Right forelimb (tissue), 1 donor: ENCODE data around the gene STK25.

ENCODE experiments used
- DNase-seq: peaks from one replicate; pipeline ENCODE4 v3.0.0-alpha.2; 2018

Gene STK25

DNA sequence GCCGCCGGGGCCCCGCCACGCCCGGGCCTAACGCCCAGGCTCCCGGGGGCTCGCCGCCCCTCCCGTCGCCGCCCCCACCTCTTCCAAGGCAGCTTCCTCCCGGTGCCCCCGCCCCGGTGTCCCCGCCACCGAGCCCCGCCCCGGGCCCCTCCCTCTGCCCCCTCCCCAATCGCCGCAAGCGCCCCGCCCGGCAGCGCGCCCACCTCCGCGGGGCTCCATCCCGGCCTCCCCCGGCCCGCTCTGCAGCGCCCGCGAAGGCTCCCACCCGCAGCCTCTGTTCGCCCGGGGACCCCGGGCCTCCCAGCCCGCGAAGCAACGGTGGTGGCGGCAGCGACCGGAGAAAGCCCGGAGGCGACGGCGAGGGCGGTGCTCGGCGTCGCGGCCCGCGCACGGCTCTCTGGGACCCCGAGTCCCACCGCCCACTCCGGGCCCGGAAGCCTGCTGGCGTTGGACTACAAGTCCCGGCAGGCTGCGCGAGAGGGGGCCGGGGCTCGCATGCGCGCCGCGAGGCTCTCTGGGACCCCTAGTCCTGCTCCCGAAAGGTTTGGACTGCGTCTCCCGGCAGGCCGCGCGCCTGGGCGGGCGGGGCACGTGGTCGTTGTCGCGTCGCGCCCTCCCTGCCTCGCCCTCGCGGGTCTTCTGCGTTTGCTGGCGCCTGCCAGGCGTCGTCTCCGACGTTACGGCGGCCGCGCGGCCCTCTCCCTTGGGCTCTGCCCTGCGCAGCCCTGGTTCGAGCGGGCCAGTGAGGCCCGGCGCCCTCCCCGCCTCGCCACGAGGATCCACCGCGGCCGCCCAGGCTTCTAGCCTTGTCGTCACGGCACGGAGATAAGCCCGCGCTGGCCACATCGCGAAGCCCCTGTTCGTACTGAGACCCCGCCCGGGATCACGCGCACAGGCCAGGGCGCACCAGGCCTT is at the start of gene STK25:
STK25 (minus strand) TSS at position 345 of the 915 bp plus-strand sequence. CDS start 549 bp downstream, outside the sequence.
- peak; percentile 99 for DNase-seq

DNA sequence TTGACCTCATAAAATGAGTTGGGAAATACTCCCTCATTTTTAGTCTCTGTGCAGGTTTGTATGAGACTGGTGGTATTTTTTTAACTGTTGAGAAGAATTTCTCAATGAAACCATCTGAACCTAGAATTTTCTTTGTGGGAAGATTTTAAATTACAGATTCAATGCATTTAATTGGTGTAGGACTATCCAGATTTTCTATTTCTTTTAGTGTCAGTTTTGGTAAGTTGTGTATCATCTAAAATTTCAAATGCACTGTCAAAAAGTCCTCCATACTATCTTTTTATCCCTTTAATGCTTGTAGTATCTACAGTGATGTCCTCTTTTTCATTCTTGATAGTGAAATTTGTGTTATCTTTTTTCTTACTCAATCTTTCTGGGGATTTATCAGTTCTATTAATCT is 48.4 kb upstream of the STK25 start:
- DNase-seq = no peak

DNA sequence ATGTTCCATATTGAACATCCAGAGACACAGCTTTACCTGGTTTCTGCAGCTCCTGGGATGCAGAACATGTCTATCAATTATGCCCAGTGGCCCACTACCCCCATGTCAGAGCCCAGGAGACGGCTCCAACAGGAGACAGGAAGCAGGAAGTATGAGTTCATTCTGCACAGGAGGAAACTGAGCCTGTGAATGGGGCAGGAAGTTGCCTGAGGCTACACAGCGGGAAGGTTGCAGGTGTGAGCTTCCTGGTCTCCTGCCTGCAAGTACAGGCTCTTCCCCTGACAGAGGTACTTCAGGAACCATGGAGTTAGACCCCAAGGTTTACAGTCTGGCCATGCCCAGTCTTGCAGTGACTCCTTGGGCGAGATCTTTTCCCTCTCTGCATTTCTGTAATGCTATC is 47.3 kb upstream of the STK25 start:
- DNase-seq = peak; percentile 25

DNA sequence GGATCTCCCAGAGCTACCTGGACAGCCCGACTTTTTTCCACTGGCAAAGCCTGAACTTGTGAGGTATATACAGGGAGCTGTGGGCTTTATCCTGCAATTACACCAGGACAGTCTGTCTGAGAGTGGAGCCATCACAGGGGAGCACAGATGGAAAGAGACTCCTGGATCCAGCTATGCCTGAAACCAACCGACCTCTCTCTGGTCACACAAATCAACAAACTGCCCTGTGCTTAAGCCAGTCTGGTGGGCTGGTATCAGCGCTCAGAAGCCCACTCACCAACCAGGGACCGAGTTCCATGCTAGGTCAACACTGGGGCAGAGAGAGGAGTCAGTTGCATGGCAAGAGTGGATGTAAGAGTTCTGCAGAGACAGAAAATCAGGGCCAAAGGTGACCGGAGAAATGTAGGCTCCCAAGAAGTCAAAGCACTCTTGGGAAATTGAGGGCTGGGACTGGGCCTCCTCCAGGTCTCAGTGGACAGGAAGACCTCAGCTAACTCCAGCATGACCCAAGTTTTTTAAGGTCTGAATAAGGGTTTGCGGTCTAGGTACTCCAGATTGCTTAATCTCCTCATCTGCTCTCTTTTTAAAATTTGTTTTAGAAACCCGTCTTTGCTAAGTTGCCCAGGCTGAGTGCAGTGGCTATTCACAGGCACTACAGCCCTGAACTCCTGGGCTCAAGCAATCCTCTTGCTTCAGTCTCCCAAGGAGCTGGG is 46.4 kb upstream of the STK25 start:
- DNase-seq = no peak

DNA sequence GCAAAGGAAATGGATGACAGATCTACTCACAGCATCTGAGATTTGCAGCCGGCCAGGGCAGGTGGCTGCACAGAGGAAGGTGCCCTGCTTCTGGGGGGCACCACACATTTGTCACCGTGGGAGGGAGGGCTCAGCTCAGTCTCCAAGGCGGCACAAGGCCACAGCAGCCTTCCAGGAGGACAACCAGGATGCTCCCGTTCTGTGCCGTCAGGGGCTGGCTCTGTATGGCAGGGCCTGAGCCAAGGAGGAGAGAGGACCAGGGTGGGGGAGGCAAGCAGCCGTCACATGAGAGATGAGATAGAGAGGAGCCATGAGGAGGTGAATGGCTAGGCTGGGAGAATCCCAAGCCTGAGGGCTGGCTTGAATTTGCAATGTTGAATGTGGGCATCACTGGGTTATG is 45.6 kb upstream of the STK25 start:
- DNase-seq = no peak

DNA sequence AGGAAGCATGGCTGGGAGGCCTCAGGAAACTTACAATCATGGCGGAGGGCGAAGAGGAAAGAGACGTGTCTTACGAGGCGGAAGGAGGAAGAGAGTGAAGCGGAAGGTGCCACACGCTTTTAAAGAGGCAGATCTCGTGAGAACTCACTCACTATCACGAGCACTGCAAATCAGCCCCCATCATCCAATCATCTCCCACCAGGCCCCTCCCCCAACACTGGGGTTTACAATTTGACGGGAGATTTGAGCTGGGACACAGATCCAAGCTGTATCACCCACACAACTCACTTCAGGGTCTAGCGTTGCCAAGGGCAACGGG is 45.1 kb upstream of the STK25 start:
- no peak for DNase-seq

DNA sequence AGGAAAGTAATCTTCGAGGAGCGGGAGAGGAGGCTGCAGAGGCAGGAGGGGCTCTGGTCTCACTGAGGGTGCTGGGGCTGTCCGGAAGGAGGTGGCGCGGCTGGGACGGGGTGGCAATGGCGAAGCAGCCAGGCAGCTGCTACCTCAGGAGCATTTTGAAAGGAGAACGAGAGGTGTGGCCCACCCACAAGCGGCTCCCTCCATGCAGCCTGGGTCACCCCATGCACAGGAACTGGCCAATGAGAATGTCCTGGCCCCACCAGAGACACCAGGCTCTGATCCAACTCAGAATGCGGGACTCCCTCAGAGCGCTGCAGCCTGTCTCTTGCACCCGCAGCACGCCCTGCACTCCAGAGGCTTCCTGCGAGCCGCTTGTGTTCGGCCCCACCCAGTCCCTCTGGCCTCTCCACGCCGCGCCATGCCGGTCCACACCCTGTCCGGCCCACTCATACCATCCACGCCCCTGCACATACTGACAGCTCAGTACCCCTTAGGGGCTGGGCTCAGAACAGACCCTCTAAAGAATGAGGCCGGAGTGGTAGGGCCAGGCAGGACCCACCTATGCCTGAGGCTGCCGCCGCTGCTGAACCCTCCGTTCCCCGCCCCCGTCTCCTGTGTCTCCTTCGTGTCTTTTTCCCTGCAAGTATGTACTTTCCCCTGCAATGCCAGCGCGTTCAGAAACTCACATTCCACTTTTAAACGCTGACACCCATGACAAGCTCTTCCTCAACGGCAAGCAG is 43.8 kb upstream of the STK25 start:
- peak; percentile 47 for DNase-seq

DNA sequence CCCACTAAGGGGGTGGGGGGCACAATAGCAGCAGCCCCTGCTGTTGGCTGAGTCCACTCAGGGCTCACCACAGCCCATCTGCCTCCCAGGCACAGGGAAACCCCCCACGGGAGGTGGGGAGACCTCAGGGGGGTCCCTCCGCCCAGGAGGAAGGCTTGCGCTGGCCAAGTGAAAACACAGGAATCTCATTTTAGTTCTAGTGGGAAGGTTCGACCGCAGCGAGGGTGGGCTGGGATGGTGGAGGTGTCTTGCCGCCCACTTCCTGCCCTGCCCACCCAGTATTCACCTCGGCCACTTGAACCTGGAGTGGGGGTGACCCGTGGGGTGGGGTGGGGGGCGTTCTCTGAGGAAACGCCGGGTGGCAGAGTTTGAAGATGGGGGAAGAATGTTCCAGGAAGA is 43.2 kb upstream of the STK25 start:
- DNase-seq = no peak

DNA sequence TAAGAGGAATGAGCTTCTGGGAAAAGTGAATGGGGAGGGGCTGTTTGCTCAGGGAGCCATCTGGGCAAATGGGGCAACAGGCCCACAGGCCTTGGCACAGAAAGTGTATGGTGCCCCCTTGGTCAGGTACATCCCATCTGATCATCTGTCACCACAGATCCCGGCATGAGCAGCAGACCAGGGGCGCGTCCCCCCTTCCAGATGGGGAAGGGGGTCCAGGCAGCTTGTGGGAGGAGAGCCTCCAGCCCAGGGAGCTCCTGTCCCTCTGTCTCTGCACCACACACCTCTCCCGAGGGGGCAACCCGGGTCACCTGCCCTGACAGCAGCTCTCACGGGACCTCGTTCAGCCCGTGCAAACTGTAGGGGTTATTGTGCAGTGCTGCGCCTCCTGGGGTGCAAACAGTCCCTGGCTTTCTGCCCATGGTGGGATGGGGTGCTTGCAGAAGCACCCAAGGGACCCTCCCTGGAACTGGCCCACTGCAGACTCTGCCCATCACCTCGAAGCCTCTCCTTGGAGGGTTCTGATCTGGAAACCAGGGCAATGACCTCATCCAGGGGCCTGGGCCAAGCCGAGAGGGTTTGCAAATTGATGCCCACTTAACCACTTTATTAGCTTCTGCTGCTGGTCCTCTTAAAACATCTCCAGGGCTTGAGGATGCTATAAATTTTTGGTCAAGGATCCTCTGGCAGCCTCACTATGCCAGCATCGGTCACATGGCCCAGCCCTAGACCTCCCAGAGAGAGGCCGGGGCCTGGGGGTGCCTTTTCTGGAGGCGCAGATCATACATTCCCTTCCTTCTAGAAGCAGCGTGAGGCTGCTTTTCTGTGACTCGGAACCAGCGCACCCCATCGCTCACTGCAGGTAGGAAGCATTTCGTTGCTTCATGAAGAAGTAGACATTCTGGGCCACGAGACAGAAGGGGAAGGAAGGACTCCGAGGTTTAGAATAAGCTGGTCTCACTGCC is 42.5 kb upstream of the STK25 start:
- DNase-seq = peak; percentile 46

DNA sequence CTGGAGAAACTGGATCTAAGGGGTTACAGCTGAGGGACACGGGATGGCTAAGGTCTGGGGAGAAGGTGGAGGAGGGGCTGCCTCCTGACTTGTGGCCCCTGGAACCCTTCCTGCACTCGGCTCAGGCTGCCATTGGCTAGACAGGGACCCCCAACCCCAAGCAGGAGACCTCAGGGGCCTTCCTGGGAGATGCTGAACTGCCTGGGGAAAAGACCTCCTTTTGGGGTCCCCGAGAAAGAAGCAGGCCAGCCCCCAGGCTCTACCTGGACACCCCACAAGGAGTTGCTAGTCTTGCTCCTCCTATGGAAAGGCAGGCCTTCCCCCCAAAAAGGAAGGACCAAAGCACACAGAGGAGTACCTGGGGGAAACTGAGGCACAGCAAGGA is 40.1 kb upstream of the STK25 start:
- no peak for DNase-seq

DNA sequence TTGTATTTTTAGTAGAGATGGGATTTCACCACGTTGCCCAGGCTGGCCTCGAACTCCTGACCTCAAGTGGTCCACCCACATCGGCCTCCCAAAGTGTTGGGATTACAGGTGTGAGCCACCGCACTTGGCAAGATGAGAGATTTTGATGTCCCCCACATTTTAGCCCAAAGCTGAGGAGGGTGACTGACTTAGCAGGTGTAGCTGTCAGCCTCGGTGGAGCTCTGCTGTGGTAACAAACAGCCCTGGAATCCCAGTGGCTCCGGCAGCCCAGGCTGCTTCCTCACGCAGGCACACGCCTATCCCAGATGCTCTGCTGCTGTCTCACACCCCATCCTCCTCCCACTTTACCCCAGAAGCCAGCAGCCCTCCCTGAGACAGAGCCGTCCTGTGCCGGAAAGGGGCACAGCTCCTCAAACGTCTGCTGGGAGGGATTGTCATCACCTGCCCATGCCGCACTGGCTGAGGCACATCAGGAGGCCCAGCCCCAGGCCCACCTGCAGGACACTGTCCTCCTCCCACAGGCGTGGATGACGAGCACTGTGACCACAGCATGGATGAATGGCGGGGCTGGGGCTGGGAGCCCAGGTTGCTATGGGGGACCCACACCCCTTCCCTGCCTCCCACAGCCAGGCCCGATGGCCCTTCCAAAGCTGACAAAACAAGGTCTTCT is 39.5 kb upstream of the STK25 start:
- DNase-seq = no peak

DNA sequence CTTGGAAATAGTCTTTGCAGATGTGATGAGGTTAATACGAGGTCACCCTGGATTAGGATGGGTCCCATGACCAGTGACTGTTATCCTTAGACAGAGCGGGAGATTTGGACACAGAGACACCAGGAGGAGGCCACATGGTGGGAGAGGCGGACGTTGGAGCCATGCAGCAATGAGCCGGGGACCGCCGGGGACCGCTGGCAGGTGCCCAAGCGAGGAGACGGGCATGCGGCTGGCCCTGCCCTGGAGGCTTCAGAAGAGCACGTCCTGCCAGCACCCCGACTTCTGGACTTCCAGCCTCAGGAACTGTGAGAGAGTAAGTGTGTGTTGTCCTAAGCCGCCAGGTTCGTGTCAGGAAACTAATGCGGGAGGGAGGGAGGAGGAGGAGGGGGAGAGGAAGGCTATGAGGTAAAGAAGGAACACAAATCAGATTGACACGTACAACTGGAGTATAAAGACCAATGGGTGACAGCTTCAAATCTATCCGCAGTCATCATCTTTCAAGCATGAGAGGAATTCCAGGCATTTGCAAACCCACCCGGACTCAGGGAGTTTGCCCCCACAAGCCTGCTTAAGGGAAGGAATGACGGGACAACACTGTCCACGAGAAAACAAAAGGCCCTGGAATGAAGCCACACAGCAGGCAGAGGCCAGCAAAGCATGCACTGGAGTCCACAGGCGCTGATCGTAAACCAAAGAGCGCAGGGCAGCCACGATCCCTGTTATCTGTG is 38.6 kb upstream of the STK25 start:
- peak; percentile 67 for DNase-seq

DNA sequence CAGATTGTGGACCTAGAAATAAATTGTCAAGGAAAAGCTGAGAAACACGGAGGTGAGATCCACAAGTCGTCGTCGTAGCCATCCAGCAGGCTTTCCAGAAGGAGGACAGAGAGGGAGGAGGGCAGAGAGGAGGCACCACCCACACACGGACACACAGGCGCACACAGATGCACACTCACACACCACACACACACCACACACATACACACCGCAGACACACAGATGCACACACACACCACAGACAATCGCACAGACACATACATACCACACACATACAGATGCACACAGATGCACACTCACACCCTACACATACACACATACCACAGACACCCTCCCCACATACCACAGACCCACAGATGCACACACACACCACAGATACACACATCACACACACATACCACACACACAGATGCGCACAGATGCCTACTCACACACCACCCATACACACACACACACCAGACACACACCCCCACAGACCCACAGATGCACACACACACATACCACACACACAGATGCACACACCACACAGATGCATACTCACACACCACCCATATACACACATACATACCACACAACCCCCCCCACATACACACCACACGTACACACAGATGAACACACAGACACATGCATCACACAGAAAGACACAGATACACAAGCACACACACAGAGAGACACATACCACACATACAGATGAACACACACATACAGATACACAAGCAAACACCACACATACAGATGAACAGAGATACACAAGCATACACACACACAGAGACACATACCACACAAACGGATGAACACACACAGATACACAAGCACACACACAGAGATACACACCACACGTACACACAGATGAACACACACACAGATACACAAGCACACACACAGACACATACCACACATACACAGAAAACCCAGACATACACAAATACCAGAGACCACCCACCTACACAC is 37.4 kb upstream of the STK25 start:
- no peak for DNase-seq

DNA sequence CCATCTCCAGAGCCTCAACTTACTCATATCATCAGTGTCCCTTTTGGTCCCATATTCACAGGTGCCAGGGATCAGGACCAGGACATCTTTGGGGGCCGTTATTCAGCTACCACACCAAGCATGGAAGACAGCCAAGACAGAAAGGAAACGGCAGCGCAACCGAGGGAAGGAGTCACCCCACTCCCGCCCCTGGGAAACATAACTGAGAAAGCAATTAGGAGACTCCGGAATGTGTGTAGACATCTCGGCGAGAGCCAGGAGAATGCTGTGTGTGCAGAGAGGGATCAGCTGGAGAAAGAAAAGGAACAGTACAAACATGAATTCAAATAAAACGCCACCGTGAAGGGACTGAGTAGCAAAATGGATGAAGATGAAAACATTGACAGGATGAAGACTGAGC is 36.7 kb upstream of the STK25 start:
- no peak for DNase-seq

DNA sequence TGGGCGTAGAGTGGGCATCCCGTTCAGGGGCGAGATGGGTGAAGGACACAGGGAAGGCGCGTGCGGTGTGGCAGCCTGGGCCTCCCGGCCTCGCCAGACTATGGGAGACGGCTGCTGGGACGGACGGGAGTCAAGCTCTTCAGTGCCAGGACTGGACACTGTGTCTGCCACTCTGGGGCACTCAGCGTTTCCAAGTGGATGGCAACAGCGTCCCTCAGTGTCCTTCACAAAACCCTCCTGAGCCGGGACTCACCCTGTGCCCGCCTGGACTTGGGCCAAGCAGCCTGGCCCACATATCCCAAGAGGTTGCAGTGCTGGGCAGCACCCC is 33.9 kb upstream of the STK25 start:
- DNase-seq = no peak

DNA sequence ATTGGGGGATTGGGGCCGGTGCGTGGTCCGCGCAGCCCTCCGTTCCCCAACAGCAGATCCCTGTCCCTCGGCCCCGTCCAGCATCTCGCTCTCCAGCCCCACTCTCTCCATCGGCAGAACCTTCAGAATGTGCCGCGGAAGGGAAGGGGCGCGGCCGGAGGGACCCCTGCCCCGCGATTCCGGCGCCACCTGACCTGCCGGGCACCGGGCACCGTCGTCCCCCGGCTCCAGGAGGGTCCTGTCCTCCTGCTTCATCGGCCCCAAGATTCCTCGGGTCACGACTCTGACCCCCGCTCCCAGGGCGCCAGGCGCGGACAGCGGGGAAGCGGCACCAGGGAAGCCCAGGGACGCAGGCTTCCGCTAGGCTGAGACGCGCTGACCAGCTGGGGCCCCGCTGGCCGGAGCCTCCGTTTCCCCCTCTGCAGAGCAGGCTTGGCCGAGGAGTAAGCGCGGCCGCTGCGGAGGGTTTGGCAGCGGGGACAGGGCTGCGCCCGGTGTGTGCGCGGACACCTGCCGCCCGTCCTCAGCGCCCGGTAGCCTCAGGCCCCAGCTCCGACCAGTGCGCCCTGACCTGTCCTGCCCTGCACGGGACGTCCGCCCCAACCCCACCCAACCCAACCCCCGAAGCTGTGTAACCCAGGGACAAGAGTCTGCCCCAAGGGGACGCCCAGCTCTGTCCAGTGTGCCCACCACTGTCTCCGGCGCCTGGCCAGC is 33.3 kb upstream of the STK25 start:
- no peak for DNase-seq

DNA sequence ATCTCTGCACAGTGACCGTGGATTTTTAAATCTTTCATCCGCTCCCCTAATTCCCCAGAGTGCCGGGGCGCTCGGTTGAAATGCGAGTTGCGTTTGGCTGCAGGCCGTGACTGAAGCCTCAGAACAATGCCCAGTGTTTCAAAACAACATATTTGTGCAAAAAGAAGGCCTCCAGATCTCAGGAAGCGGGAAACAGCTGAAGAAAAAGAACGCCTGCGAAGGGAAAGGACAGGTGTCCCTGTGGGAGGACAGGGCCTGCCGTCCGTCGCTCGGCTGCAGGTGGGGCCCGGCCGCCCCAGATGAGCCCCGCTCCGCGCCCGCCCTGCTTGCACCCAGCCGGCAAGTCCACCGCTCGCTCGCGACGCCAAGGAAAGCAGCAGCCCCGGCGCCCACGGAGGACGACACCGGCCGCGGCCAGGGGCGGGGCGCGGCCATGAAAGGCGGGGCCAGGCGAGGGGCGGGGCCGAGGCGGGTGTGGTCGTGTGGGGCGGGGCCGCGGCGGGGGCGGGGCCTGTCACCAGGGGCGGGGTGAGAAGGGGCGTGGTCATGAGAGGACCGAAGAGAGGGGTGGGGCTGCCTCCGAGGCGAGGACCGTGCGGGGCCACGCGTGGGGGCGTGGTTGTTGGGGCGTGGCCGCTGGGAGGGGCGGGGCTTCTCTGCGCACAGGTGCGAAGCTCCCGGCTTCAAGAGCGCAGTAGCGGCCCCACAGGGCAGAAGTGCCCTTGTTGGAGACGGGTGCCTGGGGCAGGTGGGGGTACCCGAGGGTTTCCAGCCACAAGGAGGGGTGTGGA is 32.6 kb upstream of the STK25 start:
- peak; percentile 72 for DNase-seq

DNA sequence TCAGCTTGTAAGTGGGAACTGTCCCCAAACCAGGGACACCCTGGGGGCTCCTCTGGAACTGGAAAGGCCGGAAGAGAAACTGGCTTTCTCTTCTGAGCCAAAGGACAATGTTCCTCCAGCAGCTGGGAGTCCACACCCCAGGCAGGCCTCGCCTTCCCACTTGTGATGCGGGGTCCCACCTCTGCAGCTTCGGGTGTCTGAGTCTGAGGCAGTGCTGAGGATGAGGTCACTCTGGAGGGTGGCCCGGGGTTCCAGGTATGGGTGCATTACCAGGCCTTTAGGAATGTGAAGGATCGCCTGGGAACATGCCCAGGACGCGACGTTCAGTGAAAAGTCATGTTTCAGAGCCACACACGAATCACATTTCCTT is 32.0 kb upstream of the STK25 start:
- DNase-seq = no peak
